Kidney epithelial cell (primary cell): ENCODE measurements around the gene HGFAC. TPM values are rescaled to one million over a fixed set of nuclear protein-coding genes. Genes with fewer than 3 reads are reported as not detected.
A peak's percentile ranks its signal among the peaks of the same experiment; 100 is the strongest.

Experiments used
- DNase-seq: peaks from one replicate; pipeline ENCODE4 v3.0.0-alpha.2; 2010; ENCODE audit warnings: low read depth
- H3K27me3 ChIP-seq: 2 replicates; pipeline ENCODE4 v1.6.0; 2011; ENCODE audit warnings: low read length; ENCODE audit not compliant: control insufficient read depth, insufficient read depth
- H3K36me3 ChIP-seq: 2 replicates; pipeline ENCODE4 v1.5.1; 2011; ENCODE audit warnings: low read length; ENCODE audit not compliant: control insufficient read depth, insufficient read depth
- H3K4me3 ChIP-seq: 2 replicates; pipeline ENCODE4 v1.5.1; 2011; ENCODE audit warnings: low read depth, mild to moderate bottlenecking, control low read depth, low read length
- total RNA-seq: library from RNA; depleted of rRNA; stranded (reverse); fragments of >200 nt; gene quantifications from 2 replicates; pipeline ENCODE4 v1.2.3, GENCODE V29; 2015
- TF ChIP-seq, protein P1 (sequence below): IDR thresholded peaks from 2 replicates; pipeline ENCODE4 v1.5.1; 2011; ENCODE audit warnings: mild to moderate bottlenecking, moderate library complexity, low read length, control low read depth, inconsistent platforms; ENCODE audit not compliant: insufficient read depth, poor library complexity, severe bottlenecking

HGFAC gene
- total RNA-seq, 1 donor from 2014 or later, result not detected

- peaks cover 19% of the 10 kb centered on the region for H3K27me3 ChIP-seq
- H3K36me3 ChIP-seq, result no peaks in the 10 kb centered on the region
- TF ChIP-seq, protein P1, sequence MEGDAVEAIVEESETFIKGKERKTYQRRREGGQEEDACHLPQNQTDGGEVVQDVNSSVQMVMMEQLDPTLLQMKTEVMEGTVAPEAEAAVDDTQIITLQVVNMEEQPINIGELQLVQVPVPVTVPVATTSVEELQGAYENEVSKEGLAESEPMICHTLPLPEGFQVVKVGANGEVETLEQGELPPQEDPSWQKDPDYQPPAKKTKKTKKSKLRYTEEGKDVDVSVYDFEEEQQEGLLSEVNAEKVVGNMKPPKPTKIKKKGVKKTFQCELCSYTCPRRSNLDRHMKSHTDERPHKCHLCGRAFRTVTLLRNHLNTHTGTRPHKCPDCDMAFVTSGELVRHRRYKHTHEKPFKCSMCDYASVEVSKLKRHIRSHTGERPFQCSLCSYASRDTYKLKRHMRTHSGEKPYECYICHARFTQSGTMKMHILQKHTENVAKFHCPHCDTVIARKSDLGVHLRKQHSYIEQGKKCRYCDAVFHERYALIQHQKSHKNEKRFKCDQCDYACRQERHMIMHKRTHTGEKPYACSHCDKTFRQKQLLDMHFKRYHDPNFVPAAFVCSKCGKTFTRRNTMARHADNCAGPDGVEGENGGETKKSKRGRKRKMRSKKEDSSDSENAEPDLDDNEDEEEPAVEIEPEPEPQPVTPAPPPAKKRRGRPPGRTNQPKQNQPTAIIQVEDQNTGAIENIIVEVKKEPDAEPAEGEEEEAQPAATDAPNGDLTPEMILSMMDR, result no peak
- DNase-seq, result no peak
- no peak overlapping the region for H3K4me3 ChIP-seq
These were observed 40.1 kb downstream of the HGFAC start for GRCh38 chr4:3481783-3482393.

GRCh38 chr4:3482707-3483106 is 40.9 kb downstream of the HGFAC start:
- H3K27me3 ChIP-seq, result peaks cover 11% of the 10 kb centered on the region

GRCh38 chr4:3483471-3483921 is 41.7 kb downstream of the HGFAC start:
- TF ChIP-seq, protein P1, result no peak
- H3K4me3 ChIP-seq, result no peak overlapping the region
- peak; percentile 26 for DNase-seq

More at GRCh38 chr4:3482707-3483106, 40.9 kb downstream of the HGFAC start:
- TF ChIP-seq, protein P1, result no peak
- Histone ChIP-seq H3K36me3 (no peaks in the 10 kb centered on the region), H3K4me3 (no peak overlapping the region)
- DNase-seq, result no peak

DNA sequence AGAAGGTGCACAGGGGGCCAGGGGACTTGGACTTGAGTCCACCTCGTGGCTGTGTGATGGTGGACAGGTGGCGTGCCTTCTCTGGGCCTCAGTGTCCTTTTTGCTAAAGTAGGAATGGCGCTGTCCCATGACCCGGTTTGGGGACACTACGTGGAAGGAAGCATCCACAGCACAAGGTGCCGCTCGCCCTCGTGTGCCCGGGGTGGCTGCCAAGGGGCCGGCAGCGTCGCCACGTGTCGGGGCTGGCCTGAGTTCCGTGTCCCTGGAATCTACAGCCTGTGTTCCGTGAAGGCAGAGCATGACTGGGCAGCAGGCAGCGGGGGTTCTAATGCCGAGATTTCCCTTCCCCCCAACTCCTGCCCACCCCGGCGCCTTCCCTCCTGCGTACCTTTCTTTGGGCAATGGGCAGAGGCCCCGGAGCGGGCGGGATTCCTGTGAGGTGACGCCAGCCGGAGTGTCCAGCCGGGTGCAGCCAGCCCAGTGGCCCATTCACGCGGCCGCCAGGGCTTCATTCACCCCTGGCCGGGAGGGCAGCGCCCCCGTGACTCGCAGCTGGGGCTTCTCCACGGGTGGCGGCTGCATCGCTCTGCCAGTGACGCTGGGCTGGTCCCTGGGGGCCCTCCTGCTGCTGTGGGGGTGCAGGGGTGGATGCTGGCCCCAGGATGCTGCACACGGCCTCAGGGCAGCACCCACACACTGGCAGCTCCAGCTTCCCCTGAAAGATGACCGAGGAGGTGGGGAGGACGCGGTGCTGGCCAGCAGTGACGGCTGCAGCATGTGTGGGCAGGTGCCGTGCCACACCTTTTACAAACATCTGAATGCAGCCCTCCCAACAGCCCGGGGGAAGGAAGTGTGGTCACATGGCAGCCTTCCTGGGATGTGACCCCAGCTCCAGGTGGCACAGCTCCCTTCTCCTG is 42.5 kb downstream of the HGFAC start:
- Histone ChIP-seq H3K4me3 (no peak overlapping the region), H3K36me3 (no peaks in the 10 kb centered on the region), H3K27me3 (peaks cover 5% of the 10 kb centered on the region)
- TF ChIP-seq, protein P1, result no peak
- DNase-seq, result peak; percentile 43

More at GRCh38 chr4:3483471-3483921, 41.7 kb downstream of the HGFAC start:
- Histone ChIP-seq H3K27me3 (peaks cover 8% of the 10 kb centered on the region), H3K36me3 (no peaks in the 10 kb centered on the region)

- TF ChIP-seq, protein P1, result no peak
- no peaks in the 10 kb centered on the region for H3K36me3 ChIP-seq
- H3K4me3 ChIP-seq, result peak overlapping the region; percentile 16
- no peak for DNase-seq
- peaks cover 5% of the 10 kb centered on the region for H3K27me3 ChIP-seq
These were observed 43.4 kb downstream of the HGFAC start for GRCh38 chr4:3485011-3485791.
